SK-N-SH (cell line): ENCODE results near the gene THAP8. TPM values are rescaled to one million over a fixed set of nuclear protein-coding genes. Genes with fewer than 3 reads are reported as not detected.

ENCODE experiments used
- CTCF ChIA-PET: fragments of 300-600, 350-600 bp; formaldehyde crosslinking; extraction: SDS; loops from one replicate; lab custom pipeline; 2021; lab: Yijun Ruan, JAX
- POLR2A ChIA-PET: fragments of 350-600 bp; sonication (Branson Sonifier 250); formaldehyde crosslinking; extraction: SDS; loops from one replicate; lab custom pipeline; 2020; ENCODE audit warnings: antibody characterized with exemption, inconsistent platforms; lab: Yijun Ruan, JAX
- DNase-seq: peaks from one replicate; pipeline ENCODE4 v3.0.0; 2012
- H2AFZ ChIP-seq: fragments of 200-600 bp; sonication (generic); 2 replicates; pipeline ENCODE4 v1.8.1; 2016; ENCODE audit warnings: antibody characterized with exemption, mild to moderate bottlenecking, low read depth
- H3F3A ChIP-seq: fragments of 200-600 bp; sonication (generic); replicated peaks from 2 replicates; pipeline ENCODE3; 2016; ENCODE audit warnings: antibody characterized with exemption, mild to moderate bottlenecking; ENCODE audit not compliant: insufficient read depth
- H3K27ac ChIP-seq, 2 experiments: fragments of 200-500 bp in 1 of 2; fragments of 200-600 bp in 1 of 2; sonication (Bioruptor generic) in 1 of 2; sonication (generic), shearing (Covaris generic) in 1 of 2; 2 replicates each; pipeline versions ENCODE4 v1.5.1 to v1.6.1; 2014 to 2016; ENCODE audit warnings: low read depth in 2 of 2, inconsistent platforms in 1 of 2, low read length in 1 of 2, mild to moderate bottlenecking in 1 of 2, mixed read lengths in 1 of 2
- H3K27me3 ChIP-seq: fragments of 200-600 bp; sonication (generic), shearing (Covaris generic); 2 replicates; pipeline ENCODE4 v1.6.1; 2016; ENCODE audit warnings: mixed run types; ENCODE audit not compliant: insufficient read depth
- H3K36me3 ChIP-seq, 2 experiments: fragments of 200-500 bp in 1 of 2; fragments of 200-600 bp in 1 of 2; sonication (Bioruptor generic) in 1 of 2; sonication (generic) in 1 of 2; replicated peaks in 1 of 2; 2 replicates each; pipeline versions ENCODE3 to v1.5.1; 2014 to 2016; ENCODE audit warnings: low read length in 1 of 2, mild to moderate bottlenecking in 1 of 2; ENCODE audit not compliant: insufficient read depth in 2 of 2, control insufficient read depth in 1 of 2
- H3K4me1 ChIP-seq, 2 experiments: fragments of 200-500 bp in 1 of 2; fragments of 200-600 bp in 1 of 2; sonication (Bioruptor generic) in 1 of 2; sonication (generic), shearing (Covaris generic) in 1 of 2; 2 replicates each; pipeline versions ENCODE4 v1.5.1 to v1.6.1; 2014 to 2016; ENCODE audit warnings: low read depth in 1 of 2, low read length in 1 of 2, mixed run types in 1 of 2; ENCODE audit not compliant: insufficient read depth in 2 of 2, control insufficient read depth in 1 of 2
- H3K4me2 ChIP-seq: fragments of 200-600 bp; sonication (generic), shearing (Covaris generic); 2 replicates; pipeline ENCODE4 v1.6.1; 2017; ENCODE audit warnings: mixed run types
- H3K4me3 ChIP-seq, 2 experiments: fragments of 200-500 bp in 1 of 2; fragments of 200-600 bp in 1 of 2; sonication (Bioruptor generic) in 1 of 2; sonication (generic), shearing (Covaris generic) in 1 of 2; 2 replicates each; pipeline versions ENCODE4 v1.5.1 to v1.8.1; 2014 to 2016; ENCODE audit warnings: low read depth in 2 of 2, inconsistent platforms in 1 of 2, low read length in 1 of 2, mild to moderate bottlenecking in 1 of 2, mixed read lengths in 1 of 2, moderate library complexity in 1 of 2
- H3K79me2 ChIP-seq: fragments of 200-600 bp; sonication (generic); 2 replicates; pipeline ENCODE4 v1.8.1; 2017; ENCODE audit warnings: mild to moderate bottlenecking; ENCODE audit not compliant: insufficient read depth
- H3K9ac ChIP-seq: fragments of 200-600 bp; sonication (generic); 2 replicates; pipeline ENCODE4 v1.6.1; 2017; ENCODE audit warnings: mixed run types
- H3K9me2 ChIP-seq: fragments of 200-600 bp; sonication (generic); 2 replicates; pipeline ENCODE4 v1.6.1; 2017; ENCODE audit warnings: mixed run types
- H3K9me3 ChIP-seq: fragments of 200-600 bp; sonication (generic); 2 replicates; pipeline ENCODE4 v1.6.1; 2017; ENCODE audit warnings: mixed run types, mild to moderate bottlenecking, moderate library complexity
- H4K20me1 ChIP-seq: fragments of 200-600 bp; sonication (generic); 2 replicates; pipeline ENCODE4 v1.6.1; 2017; ENCODE audit warnings: mild to moderate bottlenecking, mixed run types; ENCODE audit not compliant: insufficient read depth
- CHD2 ChIP-seq: fragments of 150-350 bp; IDR thresholded peaks from 2 replicates; pipeline ENCODE4 v1.6.1; 2018; ENCODE audit warnings: low read length; ENCODE audit not compliant: partially characterized antibody
- ELF1 ChIP-seq: IDR thresholded peaks from 2 replicates; pipeline ENCODE4 v1.4.0; 2012
- EP300 ChIP-seq, 2 experiments: IDR thresholded peaks; 2 replicates each; pipeline versions ENCODE4 v1.4.0 to v1.6.1; 2012; ENCODE audit warnings: borderline replicate concordance in 1 of 2, low read depth in 1 of 2, low read length in 1 of 2
- EZH2phosphoT487 ChIP-seq: fragments of 200-600 bp; sonication (generic); IDR thresholded peaks from 2 replicates; pipeline ENCODE4 v1.6.1; 2017; ENCODE audit warnings: low read depth, mixed run types, mild to moderate bottlenecking, antibody characterized with exemption, moderate library complexity, borderline replicate concordance
- FOSL2 ChIP-seq: IDR thresholded peaks from 2 replicates; pipeline ENCODE4 v1.4.0; 2012; ENCODE audit warnings: low read depth, mild to moderate bottlenecking, moderate library complexity, borderline replicate concordance
- GATA2 ChIP-seq: sonication (generic); formaldehyde crosslinking; IDR thresholded peaks from 2 replicates; pipeline ENCODE4 v1.5.0; 2020; ENCODE audit warnings: mild to moderate bottlenecking, missing genetic modification reagents
- JUND ChIP-seq: IDR thresholded peaks from 2 replicates; pipeline ENCODE4 v1.4.0; 2012
- MAX ChIP-seq: IDR thresholded peaks from 2 replicates; pipeline ENCODE4 v1.4.0; 2012; ENCODE audit warnings: low read depth
- NFIC ChIP-seq: IDR thresholded peaks from 2 replicates; pipeline ENCODE4 v1.4.0; 2012; ENCODE audit warnings: borderline replicate concordance
- PBX3 ChIP-seq: IDR thresholded peaks from 2 replicates; pipeline ENCODE4; 2012
- POLR2AphosphoS5 ChIP-seq: IDR thresholded peaks from 2 replicates; pipeline ENCODE4 v1.6.1; 2012; ENCODE audit warnings: low read depth, low read length
- RCOR1 ChIP-seq: fragments of 150-350 bp; IDR thresholded peaks from 2 replicates; pipeline ENCODE4 v1.6.1; 2017; ENCODE audit warnings: antibody characterized with exemption, low read length
- RFX5 ChIP-seq: IDR thresholded peaks from 2 replicates; pipeline ENCODE4 v1.6.1; 2012; ENCODE audit warnings: mild to moderate bottlenecking, improper control_type of control experiment, low read length
- SIN3A ChIP-seq: IDR thresholded peaks from 2 replicates; pipeline ENCODE4 v1.6.1; 2012; ENCODE audit warnings: low read depth, mild to moderate bottlenecking, low read length, moderate library complexity, borderline replicate concordance
- SMC3 ChIP-seq: IDR thresholded peaks from 2 replicates; pipeline ENCODE4 v1.6.1; 2012; ENCODE audit warnings: low read depth, low read length, improper control_type of control experiment
- TAF1 ChIP-seq: IDR thresholded peaks from 2 replicates; pipeline ENCODE4 v1.6.1; 2012; ENCODE audit warnings: low read depth, mild to moderate bottlenecking, low read length, moderate library complexity, borderline replicate concordance
- TEAD4 ChIP-seq: IDR thresholded peaks from 2 replicates; pipeline ENCODE4 v1.4.0; 2012; ENCODE audit warnings: mild to moderate bottlenecking, borderline replicate concordance; ENCODE audit not compliant: insufficient read depth
- WGBS: methylation state at CpG from one replicate; pipeline ENCODE4 v1.1.6; 2017; ENCODE audit warnings: low lambda C conversion rate; 5-methylcytosine and 5-hydroxymethylcytosine counted together
- polyA plus RNA-seq, 3 experiments: library from polyadenylated mRNA; depleted of rRNA; stranded (reverse); fragments of >200 nt; gene quantifications; 2 replicates each; pipeline ENCODE4 v1.2.3, GENCODE V29; 2012
- TF ChIP-seq, protein P1 (sequence below): IDR thresholded peaks from 2 replicates; pipeline ENCODE4 v1.6.1; 2012; ENCODE audit warnings: mild to moderate bottlenecking, low read depth, low read length, moderate library complexity
- TF ChIP-seq, protein P2 (sequence below): IDR thresholded peaks from 2 replicates; pipeline ENCODE4 v1.4.0; 2012; ENCODE audit warnings: low read depth, borderline replicate concordance
- TF ChIP-seq, protein P3 (sequence below): fragments of 150-350 bp; IDR thresholded peaks from 2 replicates; pipeline ENCODE4 v1.6.1; 2016; ENCODE audit warnings: mild to moderate bottlenecking, low read depth, low read length

Gene THAP8
- polyA plus RNA-seq, 1 of the 3 experiments (the other 2 are of a cell fraction): 6.3 TPM

- no peaks in the 10 kb centered on the region for H3K9me3 ChIP-seq
- no peaks in the 10 kb centered on the region for H3F3A ChIP-seq
- H3K27ac ChIP-seq: no peak overlapping the region
- peaks cover 0 to 15% of the 10 kb centered on the region in 2 experiments; a peak in 1 of 4 replicates for H3K4me1 ChIP-seq
- H3K9ac ChIP-seq: no peak overlapping the region
- no peak overlapping the region for H3K4me3 ChIP-seq
- peaks cover under 1% of the 10 kb centered on the region; the same call in 1 of the 2 replicates for H3K79me2 ChIP-seq
- no peak for DNase-seq
- ChIA-PET POLR2A (no interaction called here), CTCF (interaction anchor here (0.5 kb wide), 1 partner anchor 44 kb away, joined by 3 read pairs; no protein-coding TSS in a partner anchor)
- no peak for TF ChIP-seq NFIC
- no peak for TF ChIP-seq CHD2
- no peak for TF ChIP-seq RFX5
- TF ChIP-seq, protein P1, sequence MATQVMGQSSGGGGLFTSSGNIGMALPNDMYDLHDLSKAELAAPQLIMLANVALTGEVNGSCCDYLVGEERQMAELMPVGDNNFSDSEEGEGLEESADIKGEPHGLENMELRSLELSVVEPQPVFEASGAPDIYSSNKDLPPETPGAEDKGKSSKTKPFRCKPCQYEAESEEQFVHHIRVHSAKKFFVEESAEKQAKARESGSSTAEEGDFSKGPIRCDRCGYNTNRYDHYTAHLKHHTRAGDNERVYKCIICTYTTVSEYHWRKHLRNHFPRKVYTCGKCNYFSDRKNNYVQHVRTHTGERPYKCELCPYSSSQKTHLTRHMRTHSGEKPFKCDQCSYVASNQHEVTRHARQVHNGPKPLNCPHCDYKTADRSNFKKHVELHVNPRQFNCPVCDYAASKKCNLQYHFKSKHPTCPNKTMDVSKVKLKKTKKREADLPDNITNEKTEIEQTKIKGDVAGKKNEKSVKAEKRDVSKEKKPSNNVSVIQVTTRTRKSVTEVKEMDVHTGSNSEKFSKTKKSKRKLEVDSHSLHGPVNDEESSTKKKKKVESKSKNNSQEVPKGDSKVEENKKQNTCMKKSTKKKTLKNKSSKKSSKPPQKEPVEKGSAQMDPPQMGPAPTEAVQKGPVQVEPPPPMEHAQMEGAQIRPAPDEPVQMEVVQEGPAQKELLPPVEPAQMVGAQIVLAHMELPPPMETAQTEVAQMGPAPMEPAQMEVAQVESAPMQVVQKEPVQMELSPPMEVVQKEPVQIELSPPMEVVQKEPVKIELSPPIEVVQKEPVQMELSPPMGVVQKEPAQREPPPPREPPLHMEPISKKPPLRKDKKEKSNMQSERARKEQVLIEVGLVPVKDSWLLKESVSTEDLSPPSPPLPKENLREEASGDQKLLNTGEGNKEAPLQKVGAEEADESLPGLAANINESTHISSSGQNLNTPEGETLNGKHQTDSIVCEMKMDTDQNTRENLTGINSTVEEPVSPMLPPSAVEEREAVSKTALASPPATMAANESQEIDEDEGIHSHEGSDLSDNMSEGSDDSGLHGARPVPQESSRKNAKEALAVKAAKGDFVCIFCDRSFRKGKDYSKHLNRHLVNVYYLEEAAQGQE: no peak
- no peak for TF ChIP-seq EP300 (IDR thresholded peaks at IDR 0.05; ENCODE audit: borderline replicate concordance in 1 of 2, low read depth in 1 of 2, low read length in 1 of 2)
- no peak for TF ChIP-seq JUND
- TF ChIP-seq, protein P2, sequence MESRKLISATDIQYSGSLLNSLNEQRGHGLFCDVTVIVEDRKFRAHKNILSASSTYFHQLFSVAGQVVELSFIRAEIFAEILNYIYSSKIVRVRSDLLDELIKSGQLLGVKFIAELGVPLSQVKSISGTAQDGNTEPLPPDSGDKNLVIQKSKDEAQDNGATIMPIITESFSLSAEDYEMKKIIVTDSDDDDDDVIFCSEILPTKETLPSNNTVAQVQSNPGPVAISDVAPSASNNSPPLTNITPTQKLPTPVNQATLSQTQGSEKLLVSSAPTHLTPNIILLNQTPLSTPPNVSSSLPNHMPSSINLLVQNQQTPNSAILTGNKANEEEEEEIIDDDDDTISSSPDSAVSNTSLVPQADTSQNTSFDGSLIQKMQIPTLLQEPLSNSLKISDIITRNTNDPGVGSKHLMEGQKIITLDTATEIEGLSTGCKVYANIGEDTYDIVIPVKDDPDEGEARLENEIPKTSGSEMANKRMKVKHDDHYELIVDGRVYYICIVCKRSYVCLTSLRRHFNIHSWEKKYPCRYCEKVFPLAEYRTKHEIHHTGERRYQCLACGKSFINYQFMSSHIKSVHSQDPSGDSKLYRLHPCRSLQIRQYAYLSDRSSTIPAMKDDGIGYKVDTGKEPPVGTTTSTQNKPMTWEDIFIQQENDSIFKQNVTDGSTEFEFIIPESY: no peak
- no peak for TF ChIP-seq SMC3
- TF ChIP-seq GATA2: no peak
- TF ChIP-seq FOSL2: no peak
- no peak for TF ChIP-seq POLR2AphosphoS5
- no peak for TF ChIP-seq ELF1
- TF ChIP-seq, protein P3, sequence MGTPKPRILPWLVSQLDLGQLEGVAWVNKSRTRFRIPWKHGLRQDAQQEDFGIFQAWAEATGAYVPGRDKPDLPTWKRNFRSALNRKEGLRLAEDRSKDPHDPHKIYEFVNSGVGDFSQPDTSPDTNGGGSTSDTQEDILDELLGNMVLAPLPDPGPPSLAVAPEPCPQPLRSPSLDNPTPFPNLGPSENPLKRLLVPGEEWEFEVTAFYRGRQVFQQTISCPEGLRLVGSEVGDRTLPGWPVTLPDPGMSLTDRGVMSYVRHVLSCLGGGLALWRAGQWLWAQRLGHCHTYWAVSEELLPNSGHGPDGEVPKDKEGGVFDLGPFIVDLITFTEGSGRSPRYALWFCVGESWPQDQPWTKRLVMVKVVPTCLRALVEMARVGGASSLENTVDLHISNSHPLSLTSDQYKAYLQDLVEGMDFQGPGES: no peak
- TF ChIP-seq PBX3: no peak
- TF ChIP-seq RCOR1: no peak
- no peak for TF ChIP-seq MAX
- TF ChIP-seq SIN3A: no peak
- no peak for TF ChIP-seq TAF1
- TF ChIP-seq TEAD4: no peak
- no peak for TF ChIP-seq EZH2phosphoT487
- H3K9me2 ChIP-seq: no peaks in the 10 kb centered on the region
- 81% methylated on average over 5 of the region's 5 CpGs for WGBS
- H3K27me3 ChIP-seq: no peaks in the 10 kb centered on the region
- no peaks in the 10 kb centered on the region for H3K36me3 ChIP-seq
- no peaks in the 10 kb centered on the region for H4K20me1 ChIP-seq
- no peak overlapping the region for H3K4me2 ChIP-seq
- no peak overlapping the region for H2AFZ ChIP-seq
These were observed 47.1 kb downstream of the THAP8 start for GRCh38 chr19:36006955-36007354.
